CD14-positive monocyte (primary cell): Measurements from ENCODE around the gene RFPL4AL1. TPM values are rescaled to one million over a fixed set of nuclear protein-coding genes. Genes with fewer than 3 reads are reported as not detected.
"Not testable (repeated sequence)": the region's sequence is repeated elsewhere in the genome, so short reads cannot be mapped to it uniquely, and the experiment has no call there.

ENCODE experiments used
- DNase-seq, 3 donors: peaks; one replicate each; pipeline ENCODE4 v3.0.0-alpha.2; 2011 to 2022
- H2AFZ ChIP-seq: 2 replicates; pipeline ENCODE4 v1.6.0; 2012; ENCODE audit warnings: mild to moderate bottlenecking, low read depth, low read length, inconsistent platforms; ENCODE audit not compliant: insufficient read depth, poor library complexity, severe bottlenecking
- H3K27ac ChIP-seq, 2 donors: 1 replicate in 1 of 2; 2 replicates in 1 of 2; pipeline ENCODE4 v1.5.1; 2012 to 2013; ENCODE audit warnings: low read length in 2 of 2, control low read depth in 1 of 2, inconsistent platforms in 1 of 2, low read depth in 1 of 2, mild to moderate bottlenecking in 1 of 2
- H3K27me3 ChIP-seq, 2 donors: one replicate each; pipeline versions ENCODE4 v1.6.0 to v1.6.1; 2011 to 2013; ENCODE audit warnings: low read length in 2 of 2; ENCODE audit not compliant: control insufficient read depth in 2 of 2, insufficient read depth in 2 of 2
- H3K36me3 ChIP-seq, 2 donors: replicated peaks in 1 of 2; 1 replicate in 1 of 2; 2 replicates in 1 of 2; pipeline versions ENCODE4 v1.5.1 to v1.6.1; 2012 to 2013; ENCODE audit warnings: low read length in 2 of 2, control low read depth in 1 of 2, inconsistent platforms in 1 of 2, mild to moderate bottlenecking in 1 of 2; ENCODE audit not compliant: insufficient read depth in 2 of 2, control insufficient read depth in 1 of 2
- H3K4me1 ChIP-seq, 2 donors: 1 replicate in 1 of 2; 2 replicates in 1 of 2; pipeline versions ENCODE4 v1.5.1 to v1.6.1; 2012 to 2013; ENCODE audit warnings: low read length in 2 of 2, control low read depth in 1 of 2, inconsistent platforms in 1 of 2, mild to moderate bottlenecking in 1 of 2, moderate library complexity in 1 of 2; ENCODE audit not compliant: insufficient read depth in 2 of 2, control insufficient read depth in 1 of 2
- H3K4me2 ChIP-seq: replicated peaks from 2 replicates; pipeline ENCODE3; 2012; ENCODE audit warnings: low read length, moderate library complexity, mild to moderate bottlenecking; ENCODE audit not compliant: poor library complexity, severe bottlenecking; ENCODE audit errors: extremely low read depth
- H3K4me3 ChIP-seq, 3 experiments: fragments of 200-600 bp in 1 of 3; sonication (generic) in 1 of 3; replicated peaks in 1 of 3; 1 replicate in 2 of 3; 2 replicates in 1 of 3; pipeline ENCODE4 v1.5.1; 2011 to 2013; ENCODE audit warnings: low read length in 3 of 3, mild to moderate bottlenecking in 3 of 3, control low read depth in 2 of 3, low read depth in 2 of 3, inconsistent platforms in 1 of 3, moderate library complexity in 1 of 3
- H3K79me2 ChIP-seq: 2 replicates; pipeline ENCODE4 v1.6.0; 2012; ENCODE audit warnings: mild to moderate bottlenecking, control low read depth, inconsistent platforms, low read length, moderate library complexity; ENCODE audit not compliant: insufficient read depth
- H3K9ac ChIP-seq: 2 replicates; pipeline ENCODE4 v1.6.0; 2017; ENCODE audit warnings: low read length, mild to moderate bottlenecking; ENCODE audit not compliant: insufficient read depth, poor library complexity, severe bottlenecking
- H3K9me3 ChIP-seq, 2 donors: replicated peaks in 1 of 2; 1 replicate in 1 of 2; 2 replicates in 1 of 2; pipeline versions ENCODE4 v1.5.1 to v1.6.1; 2012 to 2013; ENCODE audit warnings: low read length in 2 of 2, control low read depth in 1 of 2; ENCODE audit not compliant: control insufficient read depth in 1 of 2, insufficient read depth in 1 of 2
- H4K20me1 ChIP-seq: 2 replicates; pipeline ENCODE4 v1.6.0; 2012; ENCODE audit warnings: mild to moderate bottlenecking, low read length, control low read depth, moderate library complexity; ENCODE audit not compliant: insufficient read depth
- H3K27ac Mint-ChIP-seq, 7 donors: one replicate each; pipeline ENCODE4 v1.8.0; 2020; ENCODE audit warnings: mild to moderate bottlenecking in 7 of 7, mixed read lengths in 7 of 7, moderate library complexity in 6 of 7, inconsistent platforms in 2 of 7
- H3K27me3 Mint-ChIP-seq, 3 donors: one replicate each; pipeline ENCODE4 v1.8.0; 2021 to 2022; ENCODE audit warnings: low read depth in 3 of 3, mild to moderate bottlenecking in 3 of 3, mixed read lengths in 3 of 3, moderate library complexity in 3 of 3, inconsistent platforms in 1 of 3
- H3K36me3 Mint-ChIP-seq, 2 donors: one replicate each; pipeline ENCODE4 v1.8.0; 2020; ENCODE audit warnings: mixed read lengths in 2 of 2, inconsistent platforms in 1 of 2, mild to moderate bottlenecking in 1 of 2
- H3K4me1 Mint-ChIP-seq: one replicate; pipeline ENCODE4 v1.8.0; 2020; ENCODE audit warnings: mild to moderate bottlenecking, mixed read lengths
- H3K4me3 Mint-ChIP-seq, 2 donors: one replicate each; pipeline ENCODE4 v1.8.0; 2020; ENCODE audit warnings: mild to moderate bottlenecking in 2 of 2, mixed read lengths in 2 of 2, moderate library complexity in 1 of 2
- H3K9me3 Mint-ChIP-seq, 7 donors: one replicate each; pipeline ENCODE4 v1.8.0; 2020 to 2022; ENCODE audit warnings: mixed read lengths in 7 of 7, mild to moderate bottlenecking in 6 of 7, moderate library complexity in 6 of 7, inconsistent platforms in 2 of 7
- WGBS: methylation state at CpG from one replicate; pipeline ENCODE4 v1.1.5; 2013; ENCODE audit warnings: missing lambda C conversion rate; ENCODE audit not compliant: insufficient coverage; 5-methylcytosine and 5-hydroxymethylcytosine counted together
- intact Hi-C, 2 donors: fragments of 100-400 bp; cut with micrococcal nuclease; formaldehyde crosslinking; loops; one replicate each; pipeline versions ENCODE4 v1.15.0 to v1.15.1; 2023
- polyA plus RNA-seq, 3 donors: library from polyadenylated mRNA; depleted of rRNA in 1 of 3; unstranded in 2 of 3; stranded (reverse) in 1 of 3; fragments of 300-500 nt in 2 of 3; fragments of >200 nt in 1 of 3; fragmentation: Illumina TruSeq in 2 of 3; gene quantifications; 1 replicate in 2 of 3; 2 replicates in 1 of 3; pipeline ENCODE4 v1.2.3, GENCODE V29; 2012 to 2021
- TF ChIP-seq, protein P1 (sequence below): fragments of 200-600 bp; IDR thresholded peaks from one replicate; pipeline ENCODE4 v1.8.0; 2022; ENCODE audit warnings: antibody characterized with exemption, mild to moderate bottlenecking

The RFPL4AL1 gene
- polyA plus RNA-seq, 3 donors = 1.1 to 1.3 TPM; not detected in 1

DNA sequence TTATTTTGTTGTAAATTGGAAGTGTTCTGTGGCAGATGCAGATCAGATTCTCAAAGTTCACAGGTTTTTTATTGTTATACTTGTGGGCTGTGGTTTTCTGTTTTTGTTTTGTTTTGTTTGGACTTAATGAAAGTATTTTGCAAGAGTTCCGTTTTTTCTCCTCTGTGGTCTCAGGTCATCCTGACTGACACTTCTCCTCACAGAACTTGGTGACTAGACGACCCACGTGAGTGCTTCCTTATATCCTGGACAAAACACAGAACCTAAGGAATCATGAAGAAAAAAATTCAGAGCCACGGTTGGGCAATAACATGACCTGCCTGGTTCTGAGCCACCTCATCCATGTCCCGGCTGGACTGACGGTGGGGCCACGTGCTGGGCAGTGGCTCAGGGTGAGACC, 2.5 kb upstream of the RFPL4AL1 start:
- peaks cover 1% of the 10 kb centered on the region for H3K4me1 Mint-ChIP-seq
- H3K4me3 ChIP-seq = no peak overlapping the region
- peaks cover 0 to 8% of the 10 kb centered on the region in 2 donors for H3K9me3 ChIP-seq
- TF ChIP-seq, protein P1, sequence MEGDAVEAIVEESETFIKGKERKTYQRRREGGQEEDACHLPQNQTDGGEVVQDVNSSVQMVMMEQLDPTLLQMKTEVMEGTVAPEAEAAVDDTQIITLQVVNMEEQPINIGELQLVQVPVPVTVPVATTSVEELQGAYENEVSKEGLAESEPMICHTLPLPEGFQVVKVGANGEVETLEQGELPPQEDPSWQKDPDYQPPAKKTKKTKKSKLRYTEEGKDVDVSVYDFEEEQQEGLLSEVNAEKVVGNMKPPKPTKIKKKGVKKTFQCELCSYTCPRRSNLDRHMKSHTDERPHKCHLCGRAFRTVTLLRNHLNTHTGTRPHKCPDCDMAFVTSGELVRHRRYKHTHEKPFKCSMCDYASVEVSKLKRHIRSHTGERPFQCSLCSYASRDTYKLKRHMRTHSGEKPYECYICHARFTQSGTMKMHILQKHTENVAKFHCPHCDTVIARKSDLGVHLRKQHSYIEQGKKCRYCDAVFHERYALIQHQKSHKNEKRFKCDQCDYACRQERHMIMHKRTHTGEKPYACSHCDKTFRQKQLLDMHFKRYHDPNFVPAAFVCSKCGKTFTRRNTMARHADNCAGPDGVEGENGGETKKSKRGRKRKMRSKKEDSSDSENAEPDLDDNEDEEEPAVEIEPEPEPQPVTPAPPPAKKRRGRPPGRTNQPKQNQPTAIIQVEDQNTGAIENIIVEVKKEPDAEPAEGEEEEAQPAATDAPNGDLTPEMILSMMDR = no peak
- no peak overlapping the region for H3K9ac ChIP-seq
- H4K20me1 ChIP-seq = no peaks in the 10 kb centered on the region
- H3K27me3 ChIP-seq = no peaks in the 10 kb centered on the region
- H3K27me3 Mint-ChIP-seq = peaks cover 0 to 3% (median 0%) of the 10 kb centered on the region in 3 donors
- no peak overlapping the region for H3K4me2 ChIP-seq
- H3K27ac ChIP-seq = peak overlapping the region in 1 of 2 donors; percentile 53
- intact Hi-C loops = no loop called here
- no peaks in the 10 kb centered on the region for H3K36me3 Mint-ChIP-seq
- H2AFZ ChIP-seq = no peak overlapping the region
- H3K27ac Mint-ChIP-seq = peak overlapping the region in 2 of 7 donors; percentile 56 to 82
- peaks cover 0 to 37% of the 10 kb centered on the region in 2 donors for H3K4me1 ChIP-seq
- WGBS = 49% methylated on average over 5 of the region's 7 CpGs
- peak in 1 of 3 donors; percentile 87 for DNase-seq
- H3K9me3 Mint-ChIP-seq = peaks cover 8 to 25% (median 22%) of the 10 kb centered on the region in 7 donors
- H3K79me2 ChIP-seq = no peaks in the 10 kb centered on the region
- no peaks in the 10 kb centered on the region for H3K36me3 ChIP-seq
- no peak overlapping the region for H3K4me3 Mint-ChIP-seq

DNA sequence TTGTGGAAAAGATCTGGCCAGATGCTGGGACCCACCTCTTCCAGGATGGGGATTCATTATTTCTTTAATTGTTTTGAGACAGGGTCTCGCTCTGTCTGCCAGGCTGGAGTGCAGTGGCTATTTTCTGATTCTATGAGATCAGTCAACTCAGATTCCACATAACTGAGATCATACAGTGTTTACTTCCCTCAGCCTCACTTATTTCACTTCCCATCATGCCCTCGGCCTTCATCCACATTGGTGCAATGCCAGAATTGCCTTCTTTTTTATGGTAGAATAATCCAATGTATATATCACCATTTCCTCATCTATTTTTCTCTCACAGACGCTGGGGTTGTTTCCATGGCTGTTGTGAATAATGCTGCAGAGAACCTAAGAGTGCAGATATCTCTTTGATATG, 714 bp downstream of the RFPL4AL1 start:
- H3K4me2 ChIP-seq, H3K27ac Mint-ChIP-seq, H3K4me3 Mint-ChIP-seq, H2AFZ ChIP-seq, H3K27me3 Mint-ChIP-seq, H4K20me1 ChIP-seq, H3K36me3 ChIP-seq, intact Hi-C loops, H3K79me2 ChIP-seq, H3K4me1 Mint-ChIP-seq, H3K4me3 ChIP-seq, H3K27me3 ChIP-seq, H3K9ac ChIP-seq, H3K9me3 ChIP-seq, H3K27ac ChIP-seq, H3K36me3 Mint-ChIP-seq, DNase-seq: not testable (repeated sequence)
- peaks cover 0 to 37% of the 10 kb centered on the region in 2 donors for H3K4me1 ChIP-seq
- peaks cover 8 to 25% (median 21%) of the 10 kb centered on the region in 7 donors for H3K9me3 Mint-ChIP-seq
- no CpG with 5 or more reads among the region's 3 CpGs for WGBS
